Body of pancreas (tissue), 4 donors: ENCODE data around the gene GRID2IP. TPM values are rescaled to one million over a fixed set of nuclear protein-coding genes. Genes with fewer than 3 reads are reported as not detected.

ENCODE experiments used
- ATAC-seq: fragments of 150-250 bp; one replicate; pipeline ENCODE4 v1.9.1; 2016
- DNase-seq, 4 donors: peaks; one replicate each; pipeline ENCODE4 v3.0.0-alpha.2; 2019
- H3K27ac ChIP-seq, 4 donors: fragments of 200-600 bp; sonication (generic); 1 replicate in 3 of 4; 2 replicates in 1 of 4; pipeline versions ENCODE4 v1.5.1 to v1.6.1; 2016 to 2019; ENCODE audit warnings: mild to moderate bottlenecking in 1 of 4, mixed read lengths in 1 of 4, moderate library complexity in 1 of 4
- H3K27me3 ChIP-seq, 2 donors: fragments of 200-600 bp; sonication (generic); one replicate each; pipeline ENCODE4 v1.6.0; 2016; ENCODE audit warnings: mild to moderate bottlenecking in 1 of 2
- H3K36me3 ChIP-seq, 2 donors: fragments of 200-600 bp; sonication (generic); replicated peaks in 1 of 2; 2 replicates each; pipeline ENCODE4 v1.5.1; 2016; ENCODE audit warnings: low read depth in 2 of 2; ENCODE audit not compliant: insufficient read depth in 1 of 2
- H3K4me1 ChIP-seq: fragments of 200-600 bp; sonication (generic); one replicate; pipeline ENCODE4 v1.6.0; 2016
- H3K4me3 ChIP-seq, 2 donors: fragments of 200-600 bp; sonication (generic); 1 replicate in 1 of 2; 2 replicates in 1 of 2; pipeline ENCODE4 v1.5.1; 2016 to 2019
- H3K9me3 ChIP-seq, 3 donors: fragments of 200-600 bp; sonication (generic); 1 replicate in 2 of 3; 2 replicates in 1 of 3; pipeline ENCODE4 v1.5.1; 2016
- CTCF ChIP-seq, 7 experiments: fragments of 450-650 bp in 4 of 7; fragments of 200-600 bp in 3 of 7; sonication (generic) in 3 of 7; IDR thresholded peaks; one replicate each; pipeline ENCODE4 v1.5.1; 2016 to 2019; ENCODE audit warnings: antibody characterized with exemption in 7 of 7
- POLR2A ChIP-seq, 3 donors: fragments of 450-650 bp; IDR thresholded peaks; one replicate each; pipeline ENCODE4 v1.6.1; 2016; ENCODE audit warnings: antibody characterized with exemption in 3 of 3, mild to moderate bottlenecking in 2 of 3
- WGBS, 2 donors: methylation state at CpG; one replicate each; pipeline ENCODE4 v1.1.5; 2017; 5-methylcytosine and 5-hydroxymethylcytosine counted together
- intact Hi-C: fragments of 100-400 bp; cut with DNase I; formaldehyde crosslinking; loops from one replicate; pipeline ENCODE4 v1.15.1; 2023
- total RNA-seq, 2 donors: library from RNA; depleted of rRNA; stranded (reverse); fragments of >200 nt; gene quantifications; one replicate each; pipeline ENCODE4 v1.1.0, GENCODE V29; 2016

The GRID2IP gene
- total RNA-seq, 2 donors from 2014 or later: 1.0 to 1.6 TPM

GRCh38 chr7:6571160-6571779, 20.0 kb upstream of the GRID2IP start:
- Histone ChIP-seq H3K4me1 (peaks cover under 1% of the 10 kb centered on the region), H3K27ac (no peak overlapping the region), H3K27me3 (no peaks in the 10 kb centered on the region), H3K4me3 (no peak overlapping the region), H3K9me3 (no peaks in the 10 kb centered on the region), H3K36me3 (no peaks in the 10 kb centered on the region)
- ATAC-seq: no peak
- intact Hi-C loops: no loop called here
- TF ChIP-seq CTCF (IDR thresholded peaks at IDR 0.05) (no peak), POLR2A (IDR thresholded peaks at IDR 0.05) (no peak)
- DNase-seq: no peak
- WGBS, 2 donors: 47 to 58% methylated on average over 7 of the region's 7 CpGs

- Histone ChIP-seq H3K4me1 (no peaks in the 10 kb centered on the region), H3K9me3 (no peaks in the 10 kb centered on the region), H3K36me3 (no peaks in the 10 kb centered on the region), H3K27ac (no peak overlapping the region), H3K4me3 (no peak overlapping the region), H3K27me3 (no peaks in the 10 kb centered on the region)
- intact Hi-C loops: no loop called here
- ATAC-seq: no peak
- TF ChIP-seq POLR2A (IDR thresholded peaks at IDR 0.05): no peak
- no peak for TF ChIP-seq CTCF (IDR thresholded peaks at IDR 0.05)
- DNase-seq: no peak
- WGBS, 2 donors: 60 to 78% methylated on average over 3 of the region's 3 CpGs
Observed at GRCh38 chr7:6567886-6568285, 16.6 kb upstream of the GRID2IP start.

GRCh38 chr7:6565655-6566054, 14.4 kb upstream of the GRID2IP start:
- WGBS, 2 donors: 77 to 79% methylated on average over 4 of the region's 4 CpGs
- intact Hi-C loops: no loop called here
- no peaks in the 10 kb centered on the region for H3K4me1 ChIP-seq
- H3K9me3 ChIP-seq: no peaks in the 10 kb centered on the region
- ATAC-seq (no peak), DNase-seq (no peak)
- no peaks in the 10 kb centered on the region for H3K27me3 ChIP-seq
- H3K27ac ChIP-seq: no peak overlapping the region
- no peaks in the 10 kb centered on the region for H3K36me3 ChIP-seq
- TF ChIP-seq CTCF (IDR thresholded peaks at IDR 0.05) (no peak), POLR2A (IDR thresholded peaks at IDR 0.05) (no peak)
- H3K4me3 ChIP-seq: no peak overlapping the region

- 77 to 82% methylated on average over 12 of the region's 12 CpGs for WGBS, 2 donors
- intact Hi-C loops: no loop called here
- Histone ChIP-seq H3K4me1 (no peaks in the 10 kb centered on the region), H3K9me3 (no peaks in the 10 kb centered on the region), H3K27ac (no peak overlapping the region), H3K27me3 (no peaks in the 10 kb centered on the region), H3K36me3 (no peaks in the 10 kb centered on the region), H3K4me3 (no peak overlapping the region)
- no peak for DNase-seq
- no peak for TF ChIP-seq POLR2A (IDR thresholded peaks at IDR 0.05)
- no peak for TF ChIP-seq CTCF (IDR thresholded peaks at IDR 0.05)
- ATAC-seq: no peak
Observed at GRCh38 chr7:6563936-6564770, 12.9 kb upstream of the GRID2IP start.
